HG03565 (cell line): ENCODE measurements around the gene UCN2.

Experiments used
- ATAC-seq: cut with Tn5 transposase; IDR thresholded peaks from one replicate; pipeline ENCODE4 v1.9.1; 2021; ENCODE audit warnings: mild to moderate bottlenecking, moderate library complexity; ENCODE audit not compliant: unreplicated experiment

UCN2 gene

DNA sequence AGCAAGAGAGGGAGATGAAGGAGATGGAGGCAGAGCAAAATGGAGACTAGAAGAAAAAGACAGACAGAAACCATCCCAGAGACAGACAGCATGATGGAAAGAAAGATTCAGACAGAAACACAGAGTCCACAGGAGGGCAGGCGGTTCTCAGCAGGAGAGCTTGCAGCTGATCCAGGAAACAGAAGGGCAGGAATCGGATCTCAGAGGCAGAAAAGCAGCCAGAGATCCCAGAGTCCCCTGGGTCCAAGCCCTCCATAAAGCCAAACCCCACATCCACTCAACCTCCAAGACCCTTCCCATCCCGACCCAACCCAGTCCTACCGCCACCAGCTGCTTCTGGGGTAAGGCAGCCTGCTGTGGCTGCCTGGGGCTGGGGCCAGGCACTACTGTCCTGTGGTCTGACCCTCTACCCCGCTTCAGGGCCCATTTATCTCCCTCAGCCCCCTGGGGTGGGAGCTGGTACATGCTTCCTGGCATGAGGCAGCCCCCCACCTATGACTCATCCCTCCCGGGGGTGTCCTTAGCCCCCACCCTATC, at the start of gene UCN2:
UCN2 (minus strand) TSS at position 400 of the 537 bp plus-strand sequence. CDS start 657 bp downstream, outside the sequence.
- ATAC-seq: no peak

DNA sequence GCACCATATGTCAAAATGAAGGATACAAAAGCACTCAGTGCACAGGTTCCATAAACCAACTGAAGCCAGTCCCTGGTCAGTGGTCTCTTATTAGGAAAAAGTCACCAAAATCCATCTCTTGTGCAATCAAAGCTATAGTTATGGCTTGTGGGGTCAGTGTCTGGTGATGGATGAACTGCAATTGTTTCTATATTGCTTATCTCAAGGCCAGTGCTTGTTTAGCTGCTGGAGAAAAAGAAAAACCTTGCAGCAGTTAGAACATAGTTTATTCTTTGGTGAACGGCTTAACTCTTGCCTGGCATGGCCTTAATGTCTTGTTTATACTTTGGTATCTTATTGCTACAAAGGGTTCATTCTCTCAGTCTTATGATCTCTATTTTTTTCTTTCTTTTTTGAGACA, 48.7 kb upstream of the UCN2 start:
- no peak for ATAC-seq

DNA sequence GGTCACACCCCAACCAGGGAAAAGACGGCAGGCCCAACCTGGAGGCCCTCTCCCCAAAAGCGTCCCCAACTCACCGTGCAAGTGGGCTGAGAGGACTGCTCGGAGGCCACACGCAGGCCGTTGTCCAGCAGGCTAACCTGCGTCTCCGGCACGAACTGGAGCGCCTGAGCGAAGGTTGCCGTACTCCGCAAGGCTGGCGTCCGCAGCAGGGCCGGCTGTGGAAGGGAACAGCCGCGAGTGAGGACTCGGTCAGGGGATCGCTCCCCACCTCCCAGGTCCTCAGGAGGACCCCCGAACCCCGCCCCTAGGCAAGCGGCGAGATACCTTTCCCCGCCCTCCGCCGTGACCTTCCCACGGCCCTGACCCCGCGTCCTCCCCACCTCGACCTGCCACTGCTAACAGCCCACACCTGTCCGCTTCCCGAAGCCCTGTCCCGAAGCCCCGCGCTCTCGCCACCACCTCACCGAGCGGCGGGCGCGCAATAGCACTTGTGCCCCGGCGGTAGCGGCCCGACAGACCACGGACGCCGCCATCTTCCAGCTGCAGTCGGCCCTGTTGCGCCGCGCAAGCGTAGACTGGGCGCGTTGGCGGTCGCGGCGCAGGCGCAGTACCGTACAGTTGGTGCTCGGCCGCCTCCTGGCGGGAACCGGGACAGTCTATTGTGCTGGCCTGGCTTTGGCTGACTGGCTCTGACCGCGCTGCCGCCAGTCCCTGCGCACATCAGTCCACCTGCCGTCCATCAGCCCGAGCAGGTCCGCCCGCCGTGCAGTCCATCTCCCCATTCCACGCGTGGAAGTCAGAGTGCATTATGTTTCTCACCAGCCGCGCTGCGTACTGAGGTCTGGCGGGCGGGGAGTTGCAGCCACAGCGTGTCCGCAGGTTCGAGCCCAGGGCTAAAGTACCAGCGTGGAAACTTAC, 45.8 kb upstream of the UCN2 start, which contains the start of gene UQCRC1:
UQCRC1 (minus strand) TSS at position 559 of the 918 bp plus-strand sequence; CDS start at position 533, 26 bp downstream.
- ATAC-seq: peak; percentile 90

DNA sequence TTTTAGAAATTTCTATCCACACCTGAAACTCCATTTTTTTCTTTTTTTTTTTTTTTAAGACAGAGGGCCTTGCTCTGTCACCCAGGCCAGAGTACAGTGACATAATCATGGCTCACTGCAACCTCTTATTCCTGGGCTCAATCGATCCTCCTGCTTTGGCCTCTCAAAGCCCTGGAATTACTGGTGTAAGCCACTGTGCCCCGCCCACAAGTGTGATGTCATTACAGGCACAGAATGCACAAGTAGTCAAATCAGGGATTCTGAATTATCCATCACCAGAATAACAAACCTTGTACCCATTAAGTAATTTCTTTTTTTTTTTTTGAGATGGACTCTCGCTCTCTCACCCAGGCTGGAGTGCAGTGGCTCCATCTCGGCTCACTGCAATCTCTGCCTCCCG, 43.9 kb upstream of the UCN2 start:
- no peak for ATAC-seq

GRCh38 chr3:48601622-48601994, 38.0 kb upstream of the UCN2 start:
- no peak for ATAC-seq

DNA sequence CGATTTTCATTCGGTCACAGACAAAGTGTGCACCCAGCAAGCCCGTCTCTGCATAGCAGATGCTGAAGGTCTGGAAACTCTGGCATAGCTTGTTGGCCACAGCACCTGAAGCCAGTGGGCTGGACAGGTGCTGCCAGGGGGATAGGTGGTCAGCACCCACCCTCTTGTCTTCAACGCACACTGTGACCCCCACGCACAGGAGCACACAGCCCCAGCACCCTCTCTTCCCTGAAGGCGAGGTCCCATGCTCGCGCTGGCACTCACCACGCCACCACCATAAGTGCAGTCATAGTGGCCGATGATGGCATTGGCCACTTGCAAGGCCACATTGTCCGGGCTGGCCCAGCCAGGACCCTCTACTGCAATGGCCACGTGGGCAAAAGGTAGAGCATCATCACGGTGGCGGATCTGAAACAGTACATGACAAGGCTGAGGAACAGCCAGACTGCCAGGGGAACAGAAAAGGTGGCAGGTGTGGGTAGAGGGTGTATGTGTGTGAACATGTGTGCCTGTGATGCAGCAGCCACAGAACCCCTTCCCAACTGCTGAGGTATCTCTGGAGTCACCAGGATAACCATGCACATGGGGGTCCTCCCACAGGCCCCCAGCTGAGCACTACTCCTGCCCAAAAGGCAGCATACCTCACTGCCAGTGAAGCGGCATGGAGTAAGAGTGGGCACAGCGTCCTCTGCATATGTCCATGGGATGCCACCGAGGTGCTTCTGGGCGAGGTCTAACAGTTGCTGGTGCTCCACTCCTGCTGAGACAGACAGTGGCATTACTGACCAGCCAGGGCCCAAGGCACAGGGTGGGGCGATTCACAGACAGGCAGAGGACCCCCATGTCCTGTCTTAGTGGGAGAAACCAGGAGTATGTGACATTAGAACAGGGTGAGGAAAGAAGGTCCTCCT, 37.4 kb upstream of the UCN2 start:
- no peak for ATAC-seq

GRCh38 chr3:48599509-48600285, 36.1 kb upstream of the UCN2 start:
- no peak for ATAC-seq

- no peak for ATAC-seq
Observed at GRCh38 chr3:48599077-48599501, 35.5 kb upstream of the UCN2 start.

DNA sequence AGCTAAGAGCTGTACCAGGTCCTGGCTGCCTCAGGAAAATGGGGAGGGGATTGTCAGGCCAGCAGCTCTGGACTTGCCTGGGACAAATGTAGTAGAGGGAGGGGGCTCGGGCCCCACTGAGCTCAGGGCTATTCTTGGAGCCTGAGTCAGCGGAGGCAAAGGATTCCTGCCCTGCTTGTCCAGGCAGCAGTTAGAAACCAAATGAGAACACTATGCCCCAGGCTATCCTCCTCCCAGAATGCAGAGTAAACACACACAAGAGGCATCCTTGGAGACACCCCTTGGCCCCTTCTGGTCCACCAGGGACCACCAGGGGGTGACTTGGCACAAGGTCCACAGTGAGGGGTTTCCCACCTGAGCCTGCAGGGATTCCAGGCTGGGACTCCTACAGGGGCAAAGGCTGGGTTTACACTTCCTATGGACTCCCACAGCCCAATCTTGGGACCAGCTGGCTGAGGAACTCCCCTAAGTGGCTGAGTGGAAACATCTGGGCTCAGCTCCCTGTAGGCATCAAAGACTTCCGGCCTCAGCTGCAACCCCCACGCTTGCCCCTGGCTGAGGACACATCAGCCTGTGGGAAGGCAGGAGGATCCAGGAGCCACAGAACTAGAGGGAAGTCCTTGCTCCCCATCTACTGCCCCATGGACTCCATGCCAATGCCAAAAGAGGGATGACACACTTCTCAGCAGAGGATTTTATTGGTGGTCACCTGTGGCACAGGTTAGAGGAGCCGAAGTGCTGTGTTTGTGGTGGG, 34.9 kb upstream of the UCN2 start:
- no peak for ATAC-seq

DNA sequence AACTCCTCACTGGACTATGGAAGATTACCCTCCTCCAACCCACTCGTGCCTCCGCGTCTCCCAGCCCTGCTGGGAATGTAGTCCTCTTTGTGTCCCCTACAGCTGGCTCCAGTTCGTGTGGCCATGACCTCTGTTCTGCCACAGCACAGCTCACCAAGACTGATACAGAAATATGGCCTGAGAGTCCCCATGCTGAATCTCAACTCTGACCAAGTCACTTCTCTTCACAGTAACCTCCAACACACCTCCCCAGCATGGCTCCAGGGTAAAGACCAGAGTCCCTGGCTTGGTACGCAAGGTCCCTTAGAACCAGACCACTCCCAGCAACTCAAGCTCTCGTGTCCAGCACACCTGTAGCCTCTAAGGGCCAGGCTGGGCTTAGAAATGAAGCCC, 33.8 kb upstream of the UCN2 start:
- no peak for ATAC-seq

GRCh38 chr3:48596676-48597407, 33.3 kb upstream of the UCN2 start:
- no peak for ATAC-seq

DNA sequence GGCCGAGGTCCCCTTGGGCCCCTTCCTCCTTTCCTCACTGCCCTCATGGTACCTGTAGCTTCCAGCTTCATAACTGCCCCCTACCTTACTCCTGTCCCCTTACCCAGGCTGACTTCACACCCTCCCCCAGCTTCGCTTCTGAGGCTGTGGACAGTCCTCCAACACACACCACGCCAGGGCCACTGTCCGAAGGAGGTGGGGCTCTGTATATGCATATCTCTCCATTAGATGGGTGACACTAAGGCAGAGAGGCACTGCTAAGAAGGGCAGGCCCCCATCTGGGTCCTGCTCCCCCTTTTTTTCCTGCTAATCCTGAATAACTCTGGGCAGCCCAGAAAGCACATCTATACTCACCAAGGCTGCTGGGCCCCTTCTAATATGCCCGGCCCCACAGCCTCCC, 32.6 kb upstream of the UCN2 start:
- ATAC-seq: no peak

GRCh38 chr3:48595526-48596121, 32.0 kb upstream of the UCN2 start:
- no peak for ATAC-seq

- no peak for ATAC-seq
Observed at GRCh38 chr3:48595075-48595525, 31.5 kb upstream of the UCN2 start, which contains the start of gene COL7A1. COL7A1 (minus strand) TSS chr3:48595329; CDS start chr3:48595159, 170 bp downstream.

- no peak for ATAC-seq
Observed at GRCh38 chr3:48594417-48595049, 31.0 kb upstream of the UCN2 start.

- no peak for ATAC-seq
Observed at GRCh38 chr3:48593337-48593736, 29.8 kb upstream of the UCN2 start.

- no peak for ATAC-seq
Observed at GRCh38 chr3:48592519-48593087, 29.0 kb upstream of the UCN2 start.
